ENCODE measurements around the gene SLC22A23. TPM values are rescaled to one million over a fixed set of nuclear protein-coding genes. Genes with fewer than 3 reads are reported as not detected.
"Not testable (repeated sequence)": the region's sequence is repeated elsewhere in the genome, so short reads cannot be mapped to it uniquely, and the experiment has no call there.

The SLC22A23 gene
- total RNA-seq, 4 donors from 2014 or later = 26.6 to 42.6 (median 37.6) TPM

DNA sequence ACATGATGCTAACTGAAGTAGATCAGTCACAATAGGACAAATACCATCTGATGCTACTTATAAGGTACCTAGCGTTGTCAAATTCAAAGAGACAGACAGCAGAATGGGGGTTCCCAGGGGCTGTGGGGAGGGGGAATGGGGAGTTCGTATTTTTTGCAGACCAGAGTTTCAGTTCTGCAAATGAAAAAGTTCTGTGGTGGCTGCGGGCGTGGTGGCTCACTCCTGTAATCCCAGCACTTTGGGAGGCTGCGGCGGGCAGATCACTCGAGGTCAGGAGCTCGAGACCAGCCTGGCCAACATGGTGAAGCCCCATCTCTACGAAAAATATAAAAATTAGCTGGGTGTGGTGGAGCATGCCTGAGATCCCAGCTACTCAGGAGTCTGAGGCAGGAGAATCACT lies 68.1 kb downstream of the SLC22A23 start:
- Histone ChIP-seq H3K4me3 (no peak overlapping the region), H3K36me3 (no peaks in the 10 kb centered on the region), H3K4me1 (peaks cover 33 to 93% (median 40%) of the 10 kb centered on the region in 3 donors), H3K27ac (peak overlapping the region in 2 of 4 donors; percentile 87 to 89), H3K27me3 (no peaks in the 10 kb centered on the region), H3K9me3 (no peaks in the 10 kb centered on the region)
- 69 to 76% methylated on average over 8 to 9 of the region's 9 CpGs for WGBS, 2 donors
- DNase-seq = no peak
- intact Hi-C loops (cut with DNase I) = no loop called here
- TF ChIP-seq, protein P1, sequence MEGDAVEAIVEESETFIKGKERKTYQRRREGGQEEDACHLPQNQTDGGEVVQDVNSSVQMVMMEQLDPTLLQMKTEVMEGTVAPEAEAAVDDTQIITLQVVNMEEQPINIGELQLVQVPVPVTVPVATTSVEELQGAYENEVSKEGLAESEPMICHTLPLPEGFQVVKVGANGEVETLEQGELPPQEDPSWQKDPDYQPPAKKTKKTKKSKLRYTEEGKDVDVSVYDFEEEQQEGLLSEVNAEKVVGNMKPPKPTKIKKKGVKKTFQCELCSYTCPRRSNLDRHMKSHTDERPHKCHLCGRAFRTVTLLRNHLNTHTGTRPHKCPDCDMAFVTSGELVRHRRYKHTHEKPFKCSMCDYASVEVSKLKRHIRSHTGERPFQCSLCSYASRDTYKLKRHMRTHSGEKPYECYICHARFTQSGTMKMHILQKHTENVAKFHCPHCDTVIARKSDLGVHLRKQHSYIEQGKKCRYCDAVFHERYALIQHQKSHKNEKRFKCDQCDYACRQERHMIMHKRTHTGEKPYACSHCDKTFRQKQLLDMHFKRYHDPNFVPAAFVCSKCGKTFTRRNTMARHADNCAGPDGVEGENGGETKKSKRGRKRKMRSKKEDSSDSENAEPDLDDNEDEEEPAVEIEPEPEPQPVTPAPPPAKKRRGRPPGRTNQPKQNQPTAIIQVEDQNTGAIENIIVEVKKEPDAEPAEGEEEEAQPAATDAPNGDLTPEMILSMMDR (IDR thresholded peaks at IDR 0.05) = no peak
- TF ChIP-seq POLR2A (IDR thresholded peaks at IDR 0.05) = no peak

DNA sequence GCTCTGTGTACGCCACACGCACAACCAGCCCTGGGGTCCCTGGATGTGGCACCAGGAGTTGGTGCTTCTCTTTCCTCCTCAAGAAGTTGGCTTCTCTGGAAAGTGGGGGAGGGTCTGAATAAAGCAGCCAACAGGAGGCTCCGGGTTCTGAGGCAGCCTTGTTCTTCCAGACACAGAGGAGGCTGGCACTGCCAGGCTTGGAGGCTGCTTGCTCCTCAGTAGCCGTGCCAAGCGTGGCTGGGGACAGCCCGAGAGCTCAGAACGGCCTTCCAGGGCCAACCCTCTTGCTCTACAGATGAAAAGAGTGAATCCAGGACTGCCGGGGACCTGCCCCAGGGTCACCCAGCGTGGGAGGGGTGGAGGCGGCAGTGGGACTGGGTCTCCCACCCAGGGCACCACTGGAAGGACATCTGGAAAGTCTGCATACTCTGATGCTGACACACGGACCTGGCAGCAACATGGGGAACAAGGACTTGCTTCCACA lies 70.4 kb downstream of the SLC22A23 start:
- DNase-seq = no peak
- intact Hi-C loops (cut with DNase I) = no loop called here
- Histone ChIP-seq H3K4me1 (peaks cover 32 to 95% (median 37%) of the 10 kb centered on the region in 3 donors), H3K27me3 (no peaks in the 10 kb centered on the region), H3K4me3 (no peak overlapping the region), H3K27ac (peak overlapping the region; percentile 65 to 87 (median 77)), H3K9me3 (no peaks in the 10 kb centered on the region), H3K36me3 (no peaks in the 10 kb centered on the region)
- WGBS, 2 donors = 52 to 65% methylated on average over 5 to 6 of the region's 11 CpGs
- TF ChIP-seq POLR2A (IDR thresholded peaks at IDR 0.05) = no peak
- TF ChIP-seq, protein P1 (IDR thresholded peaks at IDR 0.05) = no peak

DNA sequence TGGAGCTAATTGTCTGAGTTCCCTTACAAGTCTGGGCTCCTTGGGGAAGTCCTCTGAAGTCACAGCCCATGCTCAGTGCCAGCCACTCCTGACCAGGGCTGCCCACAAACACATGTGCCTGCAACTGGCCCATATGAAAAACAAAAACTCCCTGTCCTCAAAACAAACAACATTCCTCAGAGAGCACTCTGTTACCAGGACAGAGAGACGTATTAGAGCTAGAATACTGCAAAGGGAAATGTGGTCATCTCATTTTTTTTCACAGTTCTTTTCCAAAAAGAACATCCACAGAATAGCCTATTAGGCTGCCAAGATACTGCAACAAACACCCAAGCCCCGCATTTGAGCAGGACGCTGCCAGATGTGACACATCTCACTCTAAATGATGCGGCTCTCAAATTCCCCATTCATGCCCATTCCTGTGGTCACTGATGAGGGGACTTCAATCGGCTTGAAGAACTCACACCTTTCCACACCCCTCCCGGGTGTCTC lies 71.1 kb downstream of the SLC22A23 start:
- H3K36me3 ChIP-seq = no peaks in the 10 kb centered on the region
- no peak overlapping the region for H3K4me3 ChIP-seq
- intact Hi-C loops (cut with DNase I) = no loop called here
- H3K9me3 ChIP-seq = no peaks in the 10 kb centered on the region
- no peak for TF ChIP-seq POLR2A (IDR thresholded peaks at IDR 0.05)
- TF ChIP-seq, protein P1 (IDR thresholded peaks at IDR 0.05) = no peak
- peaks cover 32 to 95% (median 37%) of the 10 kb centered on the region in 3 donors for H3K4me1 ChIP-seq
- WGBS, 2 donors = 40 to 54% methylated on average over 3 to 6 of the region's 6 CpGs
- peak overlapping the region; percentile 65 to 87 (median 77) for H3K27ac ChIP-seq
- DNase-seq = no peak
- H3K27me3 ChIP-seq = no peaks in the 10 kb centered on the region

DNA sequence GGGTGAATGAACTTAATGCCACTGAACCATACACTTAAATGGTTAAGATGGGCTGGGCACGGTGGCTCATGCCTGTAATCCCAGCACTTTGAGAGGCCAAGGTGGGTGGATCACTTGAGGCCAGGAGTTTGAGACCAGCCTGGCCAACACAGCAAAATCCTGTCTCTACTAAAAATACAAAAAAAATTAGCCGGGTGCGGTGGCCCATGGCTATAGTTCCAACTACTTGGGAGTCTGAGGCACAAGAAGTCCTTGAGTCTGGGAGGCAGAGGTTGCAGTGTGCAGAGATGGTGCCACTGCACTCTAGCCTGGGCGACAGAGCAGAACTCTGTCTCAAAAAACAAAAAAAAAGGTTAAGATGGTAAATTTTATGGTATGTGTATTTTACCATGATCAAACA lies 71.7 kb downstream of the SLC22A23 start:
- H3K4me3 ChIP-seq; H3K27me3 ChIP-seq; H3K36me3 ChIP-seq; intact Hi-C loops (cut with DNase I); H3K9me3 ChIP-seq; DNase-seq: not testable (repeated sequence)
- peak overlapping the region; percentile 65 to 87 (median 74) for H3K27ac ChIP-seq
- 62 to 74% methylated on average over 4 of the region's 4 CpGs for WGBS, 2 donors
- peaks cover 27 to 95% (median 32%) of the 10 kb centered on the region in 3 donors for H3K4me1 ChIP-seq

DNA sequence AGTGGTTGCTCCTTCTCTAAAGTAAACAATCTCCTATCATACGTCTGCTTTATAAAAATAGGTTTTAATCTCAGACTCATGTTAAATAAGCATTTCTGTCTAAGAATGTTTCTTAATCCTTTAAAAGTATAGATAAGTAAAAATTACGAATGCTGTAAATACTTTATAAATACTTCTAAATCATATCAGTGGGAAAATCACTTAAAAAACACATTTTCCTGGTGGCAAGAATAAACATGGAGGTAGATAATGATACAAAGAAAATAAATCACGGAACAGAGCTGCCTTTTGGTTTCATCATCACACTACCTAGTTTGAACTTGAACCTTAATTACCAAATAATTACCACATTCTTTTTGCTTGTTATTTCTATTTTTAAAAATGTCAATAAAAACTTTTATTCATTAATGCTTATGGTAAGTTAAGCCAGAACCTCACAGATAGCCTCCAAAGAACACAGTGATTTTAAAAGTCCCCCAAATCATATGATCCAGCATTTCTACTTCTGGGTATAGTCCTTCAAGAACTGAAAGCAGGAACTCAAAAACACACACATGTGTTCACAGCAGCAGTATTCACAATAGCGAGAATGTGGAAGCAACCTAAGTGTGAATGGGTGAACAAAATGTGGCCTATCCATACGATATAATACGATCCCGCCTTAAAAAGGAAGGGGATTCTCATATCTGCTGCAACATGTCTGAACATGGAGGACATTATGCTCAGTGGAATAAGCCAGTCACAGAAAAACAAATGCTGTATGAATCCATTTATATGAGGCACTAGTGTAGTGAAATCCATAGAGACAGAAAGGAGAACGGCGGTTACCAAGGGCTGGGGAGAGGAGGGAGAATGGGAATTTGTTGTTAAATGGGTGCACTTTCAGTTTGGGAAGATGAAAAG lies 72.4 kb downstream of the SLC22A23 start:
- Histone ChIP-seq H3K36me3 (no peaks in the 10 kb centered on the region), H3K4me1 (peaks cover 23 to 95% (median 28%) of the 10 kb centered on the region in 3 donors), H3K27me3 (no peaks in the 10 kb centered on the region), H3K4me3 (no peak overlapping the region), H3K9me3 (no peaks in the 10 kb centered on the region), H3K27ac (peak overlapping the region; percentile 65 to 87 (median 74))
- no peak for TF ChIP-seq POLR2A (IDR thresholded peaks at IDR 0.05)
- TF ChIP-seq, protein P1 (IDR thresholded peaks at IDR 0.05) = no peak
- DNase-seq = no peak
- WGBS, 2 donors = 43 to 44% methylated on average over 9 of the region's 9 CpGs
- intact Hi-C loops (cut with DNase I) = no loop called here
